Endodermal cell (in vitro differentiated cells): Measurements from ENCODE around the gene SPPL3. TPM values are rescaled to one million over a fixed set of nuclear protein-coding genes. Genes with fewer than 3 reads are reported as not detected.

Source experiments
- DNase-seq: peaks from one replicate; pipeline ENCODE4 v3.0.0-alpha.2; 2017
- H3K27ac ChIP-seq: 2 replicates; pipeline ENCODE4 v1.5.1; 2013; ENCODE audit warnings: mild to moderate bottlenecking, low read depth, low read length, moderate library complexity
- H3K27me3 ChIP-seq: 2 replicates; pipeline ENCODE4 v1.6.1; 2013; ENCODE audit warnings: mild to moderate bottlenecking, low read length, moderate library complexity; ENCODE audit not compliant: insufficient read depth, control insufficient read depth, poor library complexity, severe bottlenecking
- H3K36me3 ChIP-seq: 2 replicates; pipeline ENCODE4 v1.7.0; 2013; ENCODE audit warnings: mild to moderate bottlenecking, low read length, moderate library complexity; ENCODE audit not compliant: control insufficient read depth, insufficient read depth
- H3K4me1 ChIP-seq: one replicate; pipeline ENCODE4 v1.7.0; 2013; ENCODE audit warnings: low read length; ENCODE audit not compliant: control insufficient read depth, insufficient read depth
- H3K4me3 ChIP-seq: 2 replicates; pipeline ENCODE4 v1.5.1; 2013; ENCODE audit warnings: mild to moderate bottlenecking, low read length, moderate library complexity
- H3K9ac ChIP-seq: 2 replicates; pipeline ENCODE4 v1.6.1; 2013; ENCODE audit warnings: mild to moderate bottlenecking, low read length, moderate library complexity; ENCODE audit not compliant: poor library complexity, severe bottlenecking; ENCODE audit errors: extremely low read depth
- H3K9me3 ChIP-seq: 2 replicates; pipeline ENCODE4 v1.6.1; 2013; ENCODE audit warnings: mild to moderate bottlenecking, low read length, moderate library complexity; ENCODE audit not compliant: control insufficient read depth
- H3K27ac Mint-ChIP-seq: 2 replicates; pipeline ENCODE4 v1.8.0; 2020; ENCODE audit warnings: mixed read lengths
- H3K27me3 Mint-ChIP-seq: 2 replicates; pipeline ENCODE4 v1.8.0; 2021; ENCODE audit warnings: mild to moderate bottlenecking, mixed read lengths; ENCODE audit not compliant: insufficient read depth
- H3K36me3 Mint-ChIP-seq: 2 replicates; pipeline ENCODE4 v1.8.0; 2020; ENCODE audit warnings: low read depth, mixed read lengths
- H3K4me1 Mint-ChIP-seq: 2 replicates; pipeline ENCODE4 v1.8.0; 2020; ENCODE audit warnings: mixed read lengths
- H3K4me3 Mint-ChIP-seq: 2 replicates; pipeline ENCODE4 v1.8.0; 2020; ENCODE audit warnings: mild to moderate bottlenecking, moderate library complexity, mixed read lengths
- H3K9me3 Mint-ChIP-seq: 2 replicates; pipeline ENCODE4 v1.8.0; 2020; ENCODE audit warnings: mild to moderate bottlenecking, mixed read lengths
- WGBS, 2 experiments: methylation state at CpG; one replicate each; pipeline versions ENCODE4 v1.1.5 to v1.1.7; 2013; ENCODE audit warnings: missing lambda C conversion rate in 2 of 2, mixed read lengths in 1 of 2; ENCODE audit not compliant: insufficient coverage in 1 of 2, insufficient read length in 1 of 2; 5-methylcytosine and 5-hydroxymethylcytosine counted together
- total RNA-seq, 2 donors: library from RNA; stranded (reverse); fragmentation: NEBNext Ultra II Directional in 1 of 2; extraction: Animal tissue kit (Norgen Biotek cat#: 25700) in 1 of 2; gene quantifications; 2 replicates in 1 of 2; 3 replicates in 1 of 2; pipeline ENCODE4 v1.2.1, GENCODE V29; 2021
- TF ChIP-seq, protein P1 (sequence below): fragments of 200-600 bp; sonication (generic); conservative IDR thresholded peaks from 2 replicates; pipeline ENCODE4 v1.5.0; 2021; ENCODE audit warnings: antibody characterized with exemption, mild to moderate bottlenecking

The SPPL3 gene
- total RNA-seq, 2 donors from 2014 or later = 41.1 to 46.8 TPM

DNA sequence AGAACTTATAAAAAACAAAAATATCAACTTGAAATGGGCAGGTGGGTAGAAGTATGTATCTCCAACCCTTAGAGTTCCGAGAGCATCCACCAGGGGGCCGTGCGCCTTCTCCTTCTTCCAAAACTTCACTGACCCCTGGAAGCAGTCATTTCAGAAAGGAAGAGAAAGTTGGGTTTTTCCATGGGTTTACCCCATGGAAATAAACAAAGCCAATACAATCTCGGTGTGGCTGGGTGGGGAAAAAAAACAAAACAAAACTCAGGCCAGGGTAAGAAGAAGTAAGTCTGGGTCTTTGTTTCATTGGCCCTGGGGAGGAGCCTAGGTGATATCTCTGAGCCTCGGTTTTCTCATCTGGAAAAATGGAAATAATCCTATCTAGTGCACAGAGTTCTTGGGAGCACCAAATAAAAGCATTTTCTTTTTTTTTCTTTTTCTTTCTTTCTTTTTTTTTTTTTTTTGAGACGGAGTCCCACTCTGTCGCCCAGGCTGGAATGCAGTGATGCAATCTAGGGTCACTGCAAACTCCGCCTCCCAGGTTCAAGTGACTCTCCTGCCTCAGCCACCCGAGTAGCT, 40.6 kb upstream of the SPPL3 start:
- Histone ChIP-seq H3K36me3 (no peaks in the 10 kb centered on the region), H3K4me1 (no peaks in the 10 kb centered on the region), H3K27ac (no peak overlapping the region), H3K9me3 (no peaks in the 10 kb centered on the region), H3K27me3 (no peaks in the 10 kb centered on the region), H3K4me3 (no peak overlapping the region), H3K9ac (no peak overlapping the region)
- Mint-ChIP-seq H3K9me3 (peaks cover 3% of the 10 kb centered on the region), H3K4me3 (no peak overlapping the region), H3K36me3 (no peaks in the 10 kb centered on the region), H3K27ac (peak overlapping the region; percentile 44), H3K4me1 (no peaks in the 10 kb centered on the region), H3K27me3 (no peaks in the 10 kb centered on the region)
- DNase-seq = peak; percentile 96
- WGBS, 2 experiments = 56 to 59% methylated on average over 6 to 9 of the region's 9 CpGs
- TF ChIP-seq, protein P1, sequence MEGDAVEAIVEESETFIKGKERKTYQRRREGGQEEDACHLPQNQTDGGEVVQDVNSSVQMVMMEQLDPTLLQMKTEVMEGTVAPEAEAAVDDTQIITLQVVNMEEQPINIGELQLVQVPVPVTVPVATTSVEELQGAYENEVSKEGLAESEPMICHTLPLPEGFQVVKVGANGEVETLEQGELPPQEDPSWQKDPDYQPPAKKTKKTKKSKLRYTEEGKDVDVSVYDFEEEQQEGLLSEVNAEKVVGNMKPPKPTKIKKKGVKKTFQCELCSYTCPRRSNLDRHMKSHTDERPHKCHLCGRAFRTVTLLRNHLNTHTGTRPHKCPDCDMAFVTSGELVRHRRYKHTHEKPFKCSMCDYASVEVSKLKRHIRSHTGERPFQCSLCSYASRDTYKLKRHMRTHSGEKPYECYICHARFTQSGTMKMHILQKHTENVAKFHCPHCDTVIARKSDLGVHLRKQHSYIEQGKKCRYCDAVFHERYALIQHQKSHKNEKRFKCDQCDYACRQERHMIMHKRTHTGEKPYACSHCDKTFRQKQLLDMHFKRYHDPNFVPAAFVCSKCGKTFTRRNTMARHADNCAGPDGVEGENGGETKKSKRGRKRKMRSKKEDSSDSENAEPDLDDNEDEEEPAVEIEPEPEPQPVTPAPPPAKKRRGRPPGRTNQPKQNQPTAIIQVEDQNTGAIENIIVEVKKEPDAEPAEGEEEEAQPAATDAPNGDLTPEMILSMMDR = peak; percentile 93

DNA sequence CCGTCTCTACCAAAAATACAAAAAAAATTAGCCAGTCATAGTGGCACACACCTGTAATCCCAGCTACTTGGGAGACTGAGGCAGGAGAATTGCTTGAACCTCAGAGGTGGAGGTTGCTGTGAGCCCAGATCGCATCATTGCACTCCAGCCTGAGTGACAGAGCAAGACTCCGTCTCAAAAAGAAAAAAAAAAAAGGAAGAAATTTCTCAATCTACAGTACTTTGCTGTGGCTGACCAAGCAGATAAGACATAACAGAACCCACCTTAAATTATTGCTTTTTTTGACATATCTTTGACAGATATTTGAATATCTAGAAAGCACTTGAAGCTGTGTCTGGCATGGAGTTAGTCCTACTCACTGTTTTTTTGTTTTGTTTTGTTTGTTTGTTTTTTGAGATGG, 39.3 kb upstream of the SPPL3 start:
- Histone ChIP-seq H3K4me3 (no peak overlapping the region), H3K36me3 (no peaks in the 10 kb centered on the region), H3K9ac (no peak overlapping the region), H3K27me3 (no peaks in the 10 kb centered on the region), H3K9me3 (no peaks in the 10 kb centered on the region), H3K27ac (no peak overlapping the region), H3K4me1 (no peaks in the 10 kb centered on the region)
- no peaks in the 10 kb centered on the region for H3K4me1 Mint-ChIP-seq
- no peak overlapping the region for H3K4me3 Mint-ChIP-seq
- H3K27me3 Mint-ChIP-seq = no peaks in the 10 kb centered on the region
- no peak overlapping the region for H3K27ac Mint-ChIP-seq
- no peaks in the 10 kb centered on the region for H3K9me3 Mint-ChIP-seq
- no peaks in the 10 kb centered on the region for H3K36me3 Mint-ChIP-seq
- WGBS, 2 experiments = 90 to 91% methylated on average over 1 to 3 of the region's 3 CpGs
- TF ChIP-seq, protein P1 = no peak
- DNase-seq = no peak

DNA sequence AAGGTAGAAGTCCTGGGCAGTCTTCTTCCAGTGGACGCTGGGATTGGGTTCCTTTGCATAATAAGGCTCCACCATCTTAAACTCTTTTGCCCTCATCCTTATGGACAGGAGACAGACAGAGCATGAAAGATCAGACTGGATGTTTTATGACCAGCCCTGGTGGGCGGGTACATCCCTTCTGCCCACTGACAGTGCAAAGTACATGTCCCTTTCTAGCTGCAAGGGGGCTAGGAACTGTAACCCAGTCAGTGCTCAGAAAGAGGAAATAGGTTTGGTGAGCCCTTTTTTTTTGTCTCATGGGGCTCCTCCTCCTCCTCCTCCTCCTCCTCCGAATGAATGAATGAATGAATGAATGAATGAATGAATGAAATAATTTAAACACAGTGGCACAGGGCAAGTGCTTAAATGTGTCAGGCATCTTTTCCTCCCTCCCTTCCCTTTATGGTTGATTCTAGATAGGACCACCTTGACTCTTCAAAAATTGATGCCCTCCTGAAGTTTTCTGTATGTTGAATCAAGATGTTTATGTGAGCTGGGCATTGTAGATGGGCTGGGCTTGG, 37.8 kb upstream of the SPPL3 start:
- no peaks in the 10 kb centered on the region for H3K36me3 Mint-ChIP-seq
- TF ChIP-seq, protein P1 = no peak

More for the DNA sequence above, 37.8 kb upstream of the SPPL3 start:
- no peak overlapping the region for H3K27ac Mint-ChIP-seq
- H3K9ac ChIP-seq = no peak overlapping the region
- no peak overlapping the region for H3K4me3 Mint-ChIP-seq
- H3K27me3 Mint-ChIP-seq = peaks cover 2% of the 10 kb centered on the region
- H3K9me3 ChIP-seq = no peaks in the 10 kb centered on the region
- no peaks in the 10 kb centered on the region for H3K36me3 ChIP-seq
- H3K9me3 Mint-ChIP-seq = no peaks in the 10 kb centered on the region
- no peaks in the 10 kb centered on the region for H3K4me1 ChIP-seq
- H3K27ac ChIP-seq = no peak overlapping the region
- DNase-seq = no peak
- 79 to 80% methylated on average over 2 of the region's 3 CpGs for WGBS, 2 experiments
- no peaks in the 10 kb centered on the region for H3K27me3 ChIP-seq
- no peak overlapping the region for H3K4me3 ChIP-seq
- H3K4me1 Mint-ChIP-seq = no peaks in the 10 kb centered on the region
